Measurements from ENCODE around the gene OR4C15. TPM values are rescaled to one million over a fixed set of nuclear protein-coding genes. Genes with fewer than 3 reads are reported as not detected.

OR4C15 gene
- not detected in 2 replicates for total RNA-seq (2014; rRNA removed; shearing (Covaris generic))

- Histone ChIP-seq H3K36me3 (no peaks in the 10 kb centered on the region), H3K4me1 (no peaks in the 10 kb centered on the region), H3K4me3 (no peak within 1 kb of the TSS), H3K9me3 (replicated peaks) (no peaks in the 10 kb centered on the region), H3K27ac (no peak within 1 kb of the TSS), H3K27me3 (no peaks in the 10 kb centered on the region)
- DNase-seq, result no peak
These were observed at the start of gene OR4C15 for GRCh38 chr11:55554169-55554568. Gene OR4C15, plus strand, starts transcription at chr11:55554469. Its CDS starts 0 bp downstream, at chr11:55554469.

DNA sequence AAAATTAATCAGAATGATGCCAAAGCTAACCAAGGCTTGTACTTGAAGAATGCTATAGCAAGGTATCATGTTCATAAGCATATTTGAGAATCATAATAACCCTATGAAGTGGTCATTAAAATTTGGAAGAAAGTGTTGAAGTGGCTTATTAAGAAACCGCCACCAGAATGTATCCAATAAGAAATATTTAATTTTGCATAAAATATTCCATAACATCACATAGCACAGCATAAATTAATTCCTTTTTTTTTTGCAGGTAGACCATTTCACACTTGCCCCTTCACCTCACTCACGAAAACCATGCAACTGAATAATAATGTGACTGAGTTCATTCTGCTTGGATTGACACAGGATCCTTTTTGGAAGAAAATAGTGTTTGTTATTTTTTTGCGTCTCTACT is 17.6 kb downstream of the OR4C15 start, which contains the start of gene OR4C16:
OR4C16 (plus strand) TSS at position 301 of the 400 bp plus-strand sequence; CDS start at position 301, 0 bp downstream.
- no peaks in the 10 kb centered on the region for H3K4me1 ChIP-seq

DNA sequence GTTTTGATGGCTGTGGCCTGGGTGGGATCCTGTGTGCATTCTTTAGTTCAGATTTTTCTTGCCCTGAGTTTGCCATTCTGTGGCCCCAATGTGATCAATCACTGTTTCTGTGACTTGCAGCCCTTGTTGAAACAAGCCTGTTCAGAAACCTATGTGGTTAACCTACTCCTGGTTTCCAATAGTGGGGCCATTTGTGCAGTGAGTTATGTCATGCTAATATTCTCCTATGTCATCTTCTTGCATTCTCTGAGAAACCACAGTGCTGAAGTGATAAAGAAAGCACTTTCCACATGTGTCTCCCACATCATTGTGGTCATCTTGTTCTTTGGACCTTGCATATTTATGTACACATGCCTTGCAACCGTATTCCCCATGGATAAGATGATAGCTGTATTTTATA is 18.3 kb downstream of the OR4C15 start:
- no peaks in the 10 kb centered on the region for H3K4me1 ChIP-seq
- no peak overlapping the region for H3K4me3 ChIP-seq
- H3K9me3 ChIP-seq (replicated peaks), result no peaks in the 10 kb centered on the region
- DNase-seq, result no peak
- no peaks in the 10 kb centered on the region for H3K36me3 ChIP-seq
- no peak overlapping the region for H3K27ac ChIP-seq
- H3K27me3 ChIP-seq, result no peaks in the 10 kb centered on the region

More for the DNA sequence above, 17.6 kb downstream of the OR4C15 start, which contains the start of gene OR4C16:
- no peak for DNase-seq
- Histone ChIP-seq H3K9me3 (replicated peaks) (no peaks in the 10 kb centered on the region), H3K36me3 (no peaks in the 10 kb centered on the region), H3K27me3 (no peaks in the 10 kb centered on the region), H3K4me3 (no peak within 1 kb of the TSS), H3K27ac (no peak within 1 kb of the TSS)

Other genes starting within 250 kb of the OR4C15 start
- not detected in 2 replicates for gene OR4A16, start 211.3 kb upstream of the OR4C15 start, total RNA-seq (2014; rRNA removed; shearing (Covaris generic))
- gene OR4A15, start 186.5 kb upstream of the OR4C15 start, total RNA-seq (2014; rRNA removed; shearing (Covaris generic)), result not detected in 2 replicates
- not detected in 2 replicates for gene OR4C16, start 17.7 kb downstream of the OR4C15 start, total RNA-seq (2014; rRNA removed; shearing (Covaris generic))
- not detected in 2 replicates for gene OR4C11, start 53.2 kb downstream of the OR4C15 start, total RNA-seq (2014; rRNA removed; shearing (Covaris generic))
- gene OR4P4, start 80.6 kb downstream of the OR4C15 start, total RNA-seq (2014; rRNA removed; shearing (Covaris generic)), result not detected in 2 replicates
- not detected in 2 replicates for gene OR4S2, start 93.9 kb downstream of the OR4C15 start, total RNA-seq (2014; rRNA removed; shearing (Covaris generic))
- gene OR4C6, start 107.7 kb downstream of the OR4C15 start, total RNA-seq (2014; rRNA removed; shearing (Covaris generic)), result not detected in 2 replicates
- gene OR5D13, start 219.0 kb downstream of the OR4C15 start, total RNA-seq (2014; rRNA removed; shearing (Covaris generic)), result not detected in 2 replicates
- gene OR5D14, start 241.1 kb downstream of the OR4C15 start, total RNA-seq (2014; rRNA removed; shearing (Covaris generic)), result not detected in 2 replicates